Measurements from ENCODE around the gene NDUFS3. TPM values are rescaled to one million over a fixed set of nuclear protein-coding genes. Genes with fewer than 3 reads are reported as not detected.
"Not testable (repeated sequence)": the region's sequence is repeated elsewhere in the genome, so short reads cannot be mapped to it uniquely, and the experiment has no call there.

NDUFS3 gene
- 75.0 and 85.7 TPM in 2 replicates for total RNA-seq

DNA sequence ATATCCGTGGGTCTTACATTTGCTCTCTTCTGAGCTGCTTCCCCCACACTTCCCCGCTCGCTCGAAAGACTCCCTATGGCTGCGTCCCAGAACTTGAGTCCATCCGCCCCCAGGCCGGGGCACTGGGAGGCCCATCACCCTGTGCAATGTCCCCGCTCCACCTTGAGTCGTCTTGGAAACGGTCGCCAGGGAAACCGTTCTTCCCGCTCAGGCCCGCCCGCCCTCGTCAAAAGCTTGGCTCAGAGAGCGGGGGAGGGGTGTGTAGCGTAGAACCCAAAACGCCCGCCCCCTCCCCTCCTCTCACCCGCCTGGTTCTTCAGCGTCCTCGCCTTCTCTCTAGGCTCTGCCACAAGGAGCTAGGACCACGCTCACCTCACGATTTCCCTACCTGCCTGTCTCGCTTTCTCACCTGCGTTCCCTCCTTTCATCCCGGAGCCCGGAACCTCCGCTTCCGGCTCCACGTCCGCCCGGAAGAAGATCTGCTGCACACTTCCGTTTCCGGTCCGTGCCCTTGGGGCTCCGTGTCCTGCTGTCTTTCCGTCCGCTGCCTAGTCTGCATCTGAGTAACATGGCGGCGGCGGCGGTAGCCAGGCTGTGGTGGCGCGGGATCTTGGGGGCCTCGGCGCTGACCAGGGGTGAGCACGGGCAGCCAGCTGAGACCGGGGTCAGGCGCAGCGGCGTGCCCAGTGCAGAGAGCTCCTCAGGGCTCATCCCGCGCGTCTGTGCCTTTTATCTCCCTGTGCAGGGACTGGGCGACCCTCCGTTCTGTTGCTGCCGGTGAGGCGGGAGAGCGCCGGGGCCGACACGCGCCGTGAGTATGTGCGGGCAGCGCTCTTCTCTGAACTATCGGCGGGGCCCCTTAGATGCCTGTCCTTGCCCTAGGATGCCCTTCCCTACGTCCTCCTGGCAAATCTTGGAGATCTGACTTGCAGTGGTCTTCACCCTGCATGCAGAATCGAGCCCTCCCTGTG is at the start of gene NDUFS3, which contains the start of gene KBTBD4:
Gene NDUFS3, plus strand, starts transcription at position 551 of the 971 bp plus-strand sequence. Its CDS starts 18 bp downstream, at position 569.
Gene KBTBD4, minus strand, starts transcription at position 447 of the 971 bp plus-strand sequence. Its CDS starts 19 bp downstream, at position 428.
- DNase-seq (ENCODE audit: low read depth in 2 of 2) = peak; percentile 81 to 89

GRCh38 chr11:47529951-47530350 is 48.9 kb upstream of the NDUFS3 start:
- no peak for DNase-seq (ENCODE audit: low read depth in 2 of 2)

DNA sequence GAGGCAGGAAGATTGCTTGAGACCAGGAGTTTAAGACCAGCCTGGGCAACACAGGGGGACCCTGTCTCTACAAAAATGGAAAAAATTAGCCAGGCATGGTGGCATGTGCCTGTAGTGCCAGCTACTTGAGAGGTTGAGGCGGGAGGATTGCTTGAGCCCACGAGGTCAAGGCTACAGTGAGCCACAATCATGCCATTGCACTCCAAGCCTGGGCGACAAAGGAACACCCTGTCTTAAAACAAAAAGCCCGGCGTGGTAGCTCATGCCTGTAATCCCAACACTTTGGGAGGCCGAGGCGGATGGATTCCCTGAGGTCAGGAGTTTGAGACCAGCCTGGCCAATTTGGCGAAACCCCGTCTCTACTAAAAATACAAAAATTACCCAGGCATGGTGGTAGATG is 48.2 kb upstream of the NDUFS3 start:
- not testable (repeated sequence) for DNase-seq (ENCODE audit: low read depth in 2 of 2)

DNA sequence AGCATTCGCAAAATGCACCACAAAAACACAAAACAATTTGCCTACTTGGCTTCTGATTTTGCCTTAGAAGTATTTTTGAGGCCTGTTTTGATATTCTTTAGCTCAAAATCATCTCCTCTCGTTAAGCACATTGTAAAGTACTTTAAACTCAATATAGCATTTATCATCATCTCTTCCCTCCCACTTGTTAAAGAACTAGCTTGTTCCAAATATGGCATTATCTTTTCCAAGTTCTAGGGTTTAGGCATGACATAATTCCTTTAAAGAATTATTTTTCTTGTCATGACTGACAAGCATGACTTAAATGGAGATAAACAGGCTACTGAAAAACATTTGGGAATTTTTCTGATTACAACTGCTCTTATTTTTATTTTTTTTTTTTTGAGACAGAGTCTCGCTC is 47.2 kb upstream of the NDUFS3 start:
- no peak for DNase-seq (ENCODE audit: low read depth in 2 of 2)

DNA sequence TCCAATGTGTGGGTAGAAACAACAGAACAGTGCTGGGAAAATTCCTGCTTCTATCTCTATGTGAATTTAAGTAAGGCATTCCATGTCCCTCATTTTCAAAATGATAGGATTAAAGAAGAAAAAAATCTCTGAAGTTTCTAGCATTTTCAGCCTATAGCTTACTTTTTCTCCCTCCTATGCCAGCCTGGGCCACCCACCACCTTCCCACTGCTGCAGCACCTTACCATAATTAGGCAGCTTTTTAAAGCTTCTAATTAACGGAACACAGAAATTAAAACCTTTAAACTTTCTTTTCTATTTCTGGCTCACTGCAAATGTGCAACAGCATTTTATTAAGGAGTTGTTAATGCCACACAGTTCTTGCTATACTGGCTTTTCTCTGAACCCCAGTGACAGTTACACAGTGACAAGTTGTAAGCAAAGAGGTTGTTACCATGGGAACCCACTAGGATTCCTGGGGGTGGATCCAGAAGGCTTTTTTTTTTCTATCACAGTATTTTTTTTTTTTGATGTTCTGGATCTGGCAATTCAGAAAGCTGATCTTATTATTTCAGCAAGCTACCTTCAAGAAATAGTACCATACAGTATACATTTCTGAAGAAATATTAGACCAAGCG is 46.2 kb upstream of the NDUFS3 start:
- no peak for DNase-seq (ENCODE audit: low read depth in 2 of 2)

- DNase-seq (ENCODE audit: low read depth in 2 of 2) = no peak
Observed at GRCh38 chr11:47533690-47534151, 45.2 kb upstream of the NDUFS3 start.

GRCh38 chr11:47534704-47535251 is 44.1 kb upstream of the NDUFS3 start:
- DNase-seq (ENCODE audit: low read depth in 2 of 2) = no peak

DNA sequence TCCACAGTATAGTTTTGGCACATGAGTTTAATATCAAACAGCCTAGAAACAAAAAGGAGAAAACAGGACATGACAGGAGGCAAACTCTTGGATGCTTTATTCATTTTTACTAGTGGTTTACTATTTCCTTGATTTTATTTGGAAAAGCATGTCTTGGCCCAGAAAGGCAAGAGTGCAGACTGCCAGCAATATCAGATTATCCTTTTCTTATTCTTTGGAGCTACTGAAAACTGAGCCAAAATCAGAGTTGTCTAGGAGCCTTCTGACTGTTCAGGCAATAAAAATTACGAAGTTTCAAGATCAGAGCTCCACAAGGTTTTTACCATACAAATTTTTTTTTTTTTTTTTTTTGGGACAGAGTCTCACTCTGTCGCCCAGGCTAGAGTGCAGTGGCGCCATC is 42.0 kb upstream of the NDUFS3 start:
- no peak for DNase-seq (ENCODE audit: low read depth in 2 of 2)

DNA sequence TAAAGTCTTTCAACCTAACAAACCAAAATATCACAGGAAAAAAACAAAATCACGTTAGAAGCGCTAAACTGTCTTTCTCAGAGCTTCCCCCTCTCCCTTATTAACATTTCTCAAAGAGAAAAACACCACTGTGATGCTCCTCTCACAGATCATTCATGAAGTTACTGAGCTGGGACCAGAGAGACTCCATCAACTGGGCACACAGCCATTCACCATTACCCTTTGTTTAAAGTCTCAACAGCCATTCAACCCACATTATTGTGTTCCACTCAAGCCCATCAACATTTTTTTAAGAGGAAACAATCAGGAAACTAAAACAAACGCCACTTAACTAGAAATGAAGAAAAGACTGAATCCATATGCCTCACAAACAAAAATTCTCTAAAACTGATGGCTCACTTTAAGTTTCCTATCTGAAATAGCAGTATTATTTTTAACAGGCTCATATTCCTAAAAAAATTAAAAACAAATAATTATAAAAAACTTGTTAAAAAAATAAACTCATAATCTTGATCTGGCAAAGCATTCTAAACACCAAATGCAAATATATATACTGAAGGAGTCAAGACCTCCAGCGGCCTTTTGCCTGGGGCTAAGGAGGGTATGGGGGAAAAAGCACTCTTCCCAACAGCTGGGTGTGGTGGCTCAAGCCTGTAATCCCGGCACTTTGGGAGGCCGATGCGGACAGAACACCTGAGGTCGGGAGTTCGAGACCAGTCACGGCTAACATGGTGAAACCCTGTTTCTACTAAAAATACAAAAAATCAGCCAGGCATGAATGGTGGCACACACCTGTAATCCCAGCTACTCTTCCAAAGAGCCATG is 39.9 kb upstream of the NDUFS3 start:
- DNase-seq (ENCODE audit: low read depth in 2 of 2) = peak in 1 of 2 donors; percentile 80

DNA sequence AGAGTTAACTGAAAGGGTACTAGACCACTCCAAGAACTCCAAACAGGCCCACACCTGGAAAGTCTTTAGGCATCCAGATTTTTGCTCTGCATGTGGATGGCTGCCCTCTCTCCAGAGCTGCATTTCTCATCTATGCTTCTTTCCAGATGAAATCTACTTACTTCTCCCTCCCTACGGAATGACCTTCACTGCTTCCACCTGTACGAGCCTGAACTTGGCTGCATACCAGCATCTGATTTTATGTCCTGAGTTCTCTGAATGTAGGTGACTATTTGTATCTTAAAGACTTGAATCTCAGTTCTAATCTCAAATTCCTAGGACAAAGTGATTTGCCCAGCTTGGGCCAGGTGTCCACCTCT is 39.2 kb upstream of the NDUFS3 start:
- peak in 1 of 2 donors; percentile 3 for DNase-seq (ENCODE audit: low read depth in 2 of 2)

DNA sequence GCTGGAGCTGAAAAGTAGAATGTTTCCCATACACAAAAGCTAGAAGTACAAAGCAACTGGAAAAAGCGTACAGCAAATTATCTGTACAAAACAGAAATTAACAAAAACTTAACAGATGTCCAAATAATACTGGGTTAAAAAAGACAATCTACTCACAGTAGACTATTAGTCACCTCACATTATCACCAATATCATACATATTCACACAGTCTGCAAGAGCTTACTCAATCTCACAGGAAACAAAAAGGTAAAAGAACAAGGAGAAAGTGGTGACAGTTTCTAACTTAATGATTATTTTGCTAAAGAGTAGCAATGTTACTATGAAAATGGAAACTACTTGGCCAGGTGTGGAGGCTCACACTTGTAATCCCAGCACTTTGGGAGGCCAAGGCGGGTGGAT is 37.8 kb upstream of the NDUFS3 start:
- DNase-seq (ENCODE audit: low read depth in 2 of 2) = no peak

- no peak for DNase-seq (ENCODE audit: low read depth in 2 of 2)
Observed at GRCh38 chr11:47545298-47545697, 33.6 kb upstream of the NDUFS3 start.

- not testable (repeated sequence) for DNase-seq (ENCODE audit: low read depth in 2 of 2)
Observed at GRCh38 chr11:47546274-47546673, 32.6 kb upstream of the NDUFS3 start.

- DNase-seq (ENCODE audit: low read depth in 2 of 2) = no peak
Observed at GRCh38 chr11:47550288-47551047, 28.4 kb upstream of the NDUFS3 start.

- DNase-seq (ENCODE audit: low read depth in 2 of 2) = peak; percentile 22 to 47
Observed at GRCh38 chr11:47551086-47551485, 27.8 kb upstream of the NDUFS3 start.

DNA sequence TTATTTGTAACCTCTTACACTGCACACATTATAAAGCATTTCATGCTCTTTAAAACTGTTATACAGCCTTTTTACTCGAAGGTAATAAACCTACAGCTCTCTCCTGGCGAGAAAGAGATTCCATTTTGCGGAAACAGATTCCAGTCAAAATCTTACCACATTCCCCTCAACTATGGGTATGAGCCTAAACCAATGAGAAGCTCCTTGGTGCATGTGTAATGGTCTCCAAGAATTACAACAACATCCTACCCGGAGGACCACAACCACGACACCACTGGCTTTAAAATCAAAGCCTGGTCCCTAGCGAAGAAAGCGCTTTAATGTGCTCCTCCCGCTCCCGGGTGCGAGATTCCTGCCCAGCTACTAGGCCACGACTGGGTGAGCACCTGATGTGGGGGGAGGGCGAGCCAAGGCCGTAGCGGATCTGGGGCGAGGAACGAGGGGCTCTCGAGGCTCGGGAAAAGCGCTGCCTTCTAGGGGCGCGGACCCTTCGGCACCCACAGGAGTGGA is 26.8 kb upstream of the NDUFS3 start:
- peak in 1 of 2 donors; percentile 36 for DNase-seq (ENCODE audit: low read depth in 2 of 2)

DNA sequence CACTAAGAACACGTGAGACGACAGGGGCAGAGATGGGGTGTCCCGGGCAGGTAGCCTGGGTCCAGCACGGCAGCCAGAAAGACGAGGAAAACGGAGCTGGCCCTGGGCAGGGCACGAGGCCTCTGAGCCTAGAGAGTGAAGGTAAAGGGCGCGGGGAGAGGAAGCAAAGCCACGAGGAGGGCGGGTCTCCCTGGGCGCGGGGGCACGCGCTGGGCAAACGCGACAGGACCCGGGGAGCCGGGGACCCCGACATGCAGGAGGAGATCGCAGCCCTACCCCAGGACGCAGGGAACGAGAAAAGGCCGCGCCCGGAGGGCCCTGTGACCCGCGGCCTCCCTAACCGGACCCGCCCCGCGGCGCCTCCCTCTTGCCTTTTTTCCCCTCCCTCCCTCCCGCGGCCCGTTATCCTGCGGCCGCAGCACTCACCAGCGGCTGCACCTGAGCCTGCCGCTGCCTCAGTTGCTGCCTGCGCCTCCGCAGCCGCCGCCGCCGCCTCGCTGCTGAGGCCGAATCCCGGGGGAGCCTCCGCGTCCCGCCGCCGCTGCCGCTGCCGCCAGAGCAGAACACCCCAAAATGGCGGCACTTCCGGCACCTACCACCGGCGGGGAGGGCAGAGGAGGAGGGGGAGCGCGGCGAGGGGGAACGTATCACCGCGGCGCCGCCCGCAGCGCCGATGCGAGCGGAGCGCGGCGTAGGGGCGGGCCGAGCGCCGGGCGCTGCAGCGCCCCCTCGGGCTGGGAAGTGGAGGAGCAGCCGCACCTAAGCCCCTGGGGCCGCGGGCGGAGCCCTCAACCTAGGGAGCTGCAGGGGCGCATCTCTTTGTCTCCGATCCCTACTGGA is 26.1 kb upstream of the NDUFS3 start, which contains the start of gene CELF1:
Gene CELF1, minus strand, starts transcription at position 567 of the 840 bp plus-strand sequence. CDS start 53,609 bp downstream, outside the sequence.
- peak; percentile 67 to 91 for DNase-seq (ENCODE audit: low read depth in 2 of 2)

- peak in 1 of 2 donors; percentile 51 for DNase-seq (ENCODE audit: low read depth in 2 of 2)
Observed at GRCh38 chr11:47553406-47553743, 25.5 kb upstream of the NDUFS3 start.

- not testable (repeated sequence) for DNase-seq (ENCODE audit: low read depth in 2 of 2)
Observed at GRCh38 chr11:47557004-47557403, 21.9 kb upstream of the NDUFS3 start.

Data from dermis microvascular lymphatic vessel endothelial cell (primary cell).